IMR-90 (cell line): Measurements from ENCODE around the gene NDUFAB1. TPM values are rescaled to one million over a fixed set of nuclear protein-coding genes. Genes with fewer than 3 reads are reported as not detected.

Source experiments
- ATAC-seq: fragments of 200-7000 bp; cut with Tn5 transposase; 2 replicates; pipeline ENCODE4 v1.9.1; 2020; ENCODE audit warnings: low read depth, mild to moderate bottlenecking, moderate library complexity
- BruUV-seq: library from RNA; stranded (reverse); fragments of 400-500 nt; replicated peaks from 2 replicates; lab custom pipeline; 2021; lab: Mats Ljungman, UMichigan
- CTCF ChIA-PET: fragments of 300-600 bp; formaldehyde crosslinking; extraction: SDS; loops from one replicate; lab custom pipeline; 2021; ENCODE audit warnings: antibody characterized with exemption; lab: Yijun Ruan, JAX
- POLR2A ChIA-PET: fragments of 300-600 bp; sonication (Branson Sonifier 250); formaldehyde crosslinking; loops from one replicate; lab custom pipeline; 2022; ENCODE audit warnings: antibody characterized with exemption; ENCODE audit not compliant: unreplicated experiment; lab: Charles Lee
- DNase-seq: peaks from one replicate; pipeline ENCODE4 v3.0.0; 2013
- H2AFZ ChIP-seq: replicated peaks from 2 replicates; pipeline ENCODE3; 2013; ENCODE audit warnings: low read length, mild to moderate bottlenecking; ENCODE audit not compliant: poor library complexity
- H2AK5ac ChIP-seq: 2 replicates; pipeline ENCODE4 v1.6.1; 2013; ENCODE audit warnings: low read depth, low read length, inconsistent platforms
- H2AK9ac ChIP-seq: replicated peaks from 2 replicates; pipeline ENCODE3; 2013; ENCODE audit warnings: mild to moderate bottlenecking, low read depth, low read length, moderate library complexity; ENCODE audit not compliant: poor library complexity
- H2BK120ac ChIP-seq: 2 replicates; pipeline ENCODE4 v1.6.1; 2013; ENCODE audit warnings: low read depth, low read length, inconsistent platforms
- H2BK15ac ChIP-seq: 3 replicates; pipeline ENCODE4 v1.6.1; 2013; ENCODE audit warnings: low read depth, low read length, inconsistent platforms
- H2BK20ac ChIP-seq: 2 replicates; pipeline ENCODE4 v1.6.1; 2013; ENCODE audit warnings: low read depth, mild to moderate bottlenecking, inconsistent platforms, low read length, moderate library complexity
- H2BK5ac ChIP-seq: 2 replicates; pipeline ENCODE4 v1.6.1; 2013; ENCODE audit warnings: mild to moderate bottlenecking, low read depth, low read length, inconsistent platforms; ENCODE audit not compliant: poor library complexity, severe bottlenecking
- H3K14ac ChIP-seq: replicated peaks from 2 replicates; pipeline ENCODE4 v1.6.1; 2013; ENCODE audit warnings: low read depth, low read length, inconsistent platforms
- H3K18ac ChIP-seq: 2 replicates; pipeline ENCODE4 v1.6.1; 2013; ENCODE audit warnings: low read depth, low read length, control low read depth
- H3K23ac ChIP-seq: 2 replicates; pipeline ENCODE4 v1.6.1; 2013; ENCODE audit warnings: low read depth, low read length, inconsistent platforms
- H3K27ac ChIP-seq: 2 replicates; pipeline ENCODE4 v1.5.1; 2013; ENCODE audit warnings: mild to moderate bottlenecking, control low read depth, low read length; ENCODE audit not compliant: insufficient read depth
- H3K27me3 ChIP-seq: 2 replicates; pipeline ENCODE4 v1.6.1; 2013; ENCODE audit warnings: low read length; ENCODE audit not compliant: control insufficient read depth, insufficient read depth
- H3K36me3 ChIP-seq: 2 replicates; pipeline ENCODE4 v1.6.1; 2013; ENCODE audit warnings: low read length, mixed read lengths; ENCODE audit not compliant: control insufficient read depth, insufficient read depth
- H3K4ac ChIP-seq: 2 replicates; pipeline ENCODE4 v1.6.1; 2013; ENCODE audit warnings: low read depth, low read length, inconsistent platforms
- H3K4me1 ChIP-seq: 2 replicates; pipeline ENCODE4 v1.6.1; 2013; ENCODE audit warnings: low read length, mixed read lengths; ENCODE audit not compliant: control insufficient read depth, insufficient read depth
- H3K4me2 ChIP-seq: 2 replicates; pipeline ENCODE4 v1.6.1; 2013; ENCODE audit warnings: low read depth, mild to moderate bottlenecking, control low read depth, low read length, moderate library complexity
- H3K4me3 ChIP-seq: 2 replicates; pipeline ENCODE4 v1.5.1; 2013; ENCODE audit warnings: low read depth, mild to moderate bottlenecking, control low read depth, low read length, moderate library complexity; ENCODE audit not compliant: insufficient read depth
- H3K56ac ChIP-seq: 2 replicates; pipeline ENCODE4 v1.6.1; 2013; ENCODE audit warnings: low read length, inconsistent platforms; ENCODE audit not compliant: insufficient read depth; ENCODE audit errors: extremely low read depth
- H3K79me1 ChIP-seq, 2 experiments: 2 replicates each; pipeline ENCODE4 v1.6.1; 2013; ENCODE audit warnings: low read length in 2 of 2, inconsistent platforms in 1 of 2, low read depth in 1 of 2
- H3K9ac ChIP-seq: 2 replicates; pipeline ENCODE4 v1.6.1; 2013; ENCODE audit warnings: low read depth, low read length, control low read depth
- H3K9me1 ChIP-seq: 2 replicates; pipeline ENCODE4 v1.6.1; 2013; ENCODE audit warnings: low read length, inconsistent platforms; ENCODE audit not compliant: insufficient read depth
- H3K9me3 ChIP-seq: 2 replicates; pipeline ENCODE4 v1.6.1; 2013; ENCODE audit warnings: low read length; ENCODE audit not compliant: control insufficient read depth, insufficient read depth
- H4K20me1 ChIP-seq: 2 replicates; pipeline ENCODE4 v1.6.1; 2013; ENCODE audit warnings: low read length, inconsistent platforms; ENCODE audit not compliant: insufficient read depth
- H4K5ac ChIP-seq: 2 replicates; pipeline ENCODE4 v1.6.1; 2013; ENCODE audit warnings: mild to moderate bottlenecking, low read depth, low read length, control low read depth
- H4K8ac ChIP-seq, 2 experiments: 2 replicates each; pipeline ENCODE4 v1.6.1; 2013; ENCODE audit warnings: low read depth in 2 of 2, low read length in 2 of 2, control low read depth in 1 of 2, inconsistent platforms in 1 of 2
- H4K91ac ChIP-seq: 2 replicates; pipeline ENCODE4 v1.6.1; 2013; ENCODE audit warnings: low read depth, low read length, inconsistent platforms; ENCODE audit not compliant: insufficient read depth
- BHLHE40 ChIP-seq: fragments of 150-350 bp; IDR thresholded peaks from 2 replicates; pipeline ENCODE4 v1.6.1; 2016; ENCODE audit warnings: mild to moderate bottlenecking, low read depth, low read length
- CEBPB ChIP-seq: IDR thresholded peaks from 2 replicates; pipeline ENCODE4 v1.6.1; 2012; ENCODE audit warnings: low read depth, low read length, improper control_type of control experiment
- CHD1 ChIP-seq: IDR thresholded peaks from 2 replicates; pipeline ENCODE4 v1.6.1; 2012; ENCODE audit warnings: low read depth, low read length, improper control_type of control experiment
- FOS ChIP-seq: fragments of 150-350 bp; IDR thresholded peaks from 2 replicates; pipeline ENCODE4 v1.6.1; 2016; ENCODE audit warnings: low read depth, low read length
- MAFK ChIP-seq: IDR thresholded peaks from 2 replicates; pipeline ENCODE4 v1.6.1; 2012; ENCODE audit warnings: low read depth, low read length, improper control_type of control experiment
- MAZ ChIP-seq: IDR thresholded peaks from 2 replicates; pipeline ENCODE4 v1.6.1; 2012; ENCODE audit warnings: low read depth, mild to moderate bottlenecking, low read length, improper control_type of control experiment, moderate library complexity, borderline replicate concordance
- MXI1 ChIP-seq: IDR thresholded peaks from 2 replicates; pipeline ENCODE4 v1.6.1; 2012; ENCODE audit warnings: low read depth, mild to moderate bottlenecking, low read length, moderate library complexity, borderline replicate concordance
- NFE2L2 ChIP-seq: fragments of 150-350 bp; IDR thresholded peaks from 2 replicates; pipeline ENCODE4 v1.6.1; 2016; ENCODE audit warnings: low read depth, mild to moderate bottlenecking, low read length
- POLR2A ChIP-seq: IDR thresholded peaks from 2 replicates; pipeline ENCODE4 v1.6.1; 2012; ENCODE audit warnings: mild to moderate bottlenecking, low read depth, low read length
- RAD21 ChIP-seq: IDR thresholded peaks from 2 replicates; pipeline ENCODE4 v1.6.1; 2012; ENCODE audit warnings: low read length, improper control_type of control experiment
- RCOR1 ChIP-seq: IDR thresholded peaks from 2 replicates; pipeline ENCODE4 v1.6.1; 2012; ENCODE audit warnings: mild to moderate bottlenecking, low read length, improper control_type of control experiment; ENCODE audit not compliant: insufficient replicate concordance
- RFX5 ChIP-seq: IDR thresholded peaks from 2 replicates; pipeline ENCODE4 v1.8.0; 2012; ENCODE audit warnings: low read depth, mild to moderate bottlenecking, low read length, moderate library complexity
- SMC3 ChIP-seq: fragments of 150-350 bp; IDR thresholded peaks from 2 replicates; pipeline ENCODE4 v1.6.1; 2016; ENCODE audit warnings: low read depth, mild to moderate bottlenecking, antibody characterized with exemption, low read length, moderate library complexity
- WGBS, 2 experiments: methylation state at CpG; one replicate each; pipeline versions ENCODE4 v1.1.5 to v1.1.7; 2013; ENCODE audit warnings: missing lambda C conversion rate in 2 of 2; ENCODE audit not compliant: insufficient read length in 1 of 2; ENCODE audit errors: extremely low coverage in 2 of 2; 5-methylcytosine and 5-hydroxymethylcytosine counted together
- dilution Hi-C: fragments of 300-500 bp; cut with HindIII; formaldehyde crosslinking; loops from one replicate; pipeline ENCODE4 v1.14.3; 2018; ENCODE audit warnings: low sequenced_read_pairs; ENCODE audit not compliant: unreplicated experiment
- in situ Hi-C: fragments of 300-500 bp; cut with MboI; formaldehyde crosslinking; loops from 3 replicates; pipeline ENCODE4 v1.14.3; 2019; ENCODE audit warnings: low sequenced_read_pairs, inconsistent platforms, mixed read lengths
- intact Hi-C: fragments of 100-400 bp; cut with micrococcal nuclease; formaldehyde crosslinking; loops from 2 replicates; pipeline ENCODE4 v1.10.0; 2022
- polyA plus RNA-seq, 3 experiments: library from polyadenylated mRNA; depleted of rRNA; stranded (reverse); fragments of >200 nt; gene quantifications; 2 replicates each; pipeline ENCODE4 v1.2.3, GENCODE V29; 2012; ENCODE audit warnings: low replicate concordance in 1 of 3
- total RNA-seq: library from RNA; depleted of rRNA; stranded (reverse); fragments of >200 nt; gene quantifications from 2 replicates; pipeline ENCODE4 v1.2.3, GENCODE V29; 2012
- TF ChIP-seq, protein P1 (sequence below): fragments of 150-350 bp; IDR thresholded peaks from 2 replicates; pipeline ENCODE4 v1.6.1; 2016; ENCODE audit warnings: low read depth, mild to moderate bottlenecking, low read length, moderate library complexity, borderline replicate concordance
- TF ChIP-seq, protein P2 (sequence below): conservative IDR thresholded peaks from 2 replicates; pipeline ENCODE4 v1.5.1; 2012; ENCODE audit warnings: mild to moderate bottlenecking, low read depth, low read length, improper control_type of control experiment
- TF ChIP-seq, protein P3 (sequence below): fragments of 150-350 bp; IDR thresholded peaks from 2 replicates; pipeline ENCODE4 v1.6.1; 2017; ENCODE audit warnings: mild to moderate bottlenecking, antibody characterized with exemption, low read length, low read depth

NDUFAB1 gene
- total and polyA plus RNA-seq, 2 of the 4 experiments (the other 2 are of a cell fraction) = 117 to 146 TPM

DNA sequence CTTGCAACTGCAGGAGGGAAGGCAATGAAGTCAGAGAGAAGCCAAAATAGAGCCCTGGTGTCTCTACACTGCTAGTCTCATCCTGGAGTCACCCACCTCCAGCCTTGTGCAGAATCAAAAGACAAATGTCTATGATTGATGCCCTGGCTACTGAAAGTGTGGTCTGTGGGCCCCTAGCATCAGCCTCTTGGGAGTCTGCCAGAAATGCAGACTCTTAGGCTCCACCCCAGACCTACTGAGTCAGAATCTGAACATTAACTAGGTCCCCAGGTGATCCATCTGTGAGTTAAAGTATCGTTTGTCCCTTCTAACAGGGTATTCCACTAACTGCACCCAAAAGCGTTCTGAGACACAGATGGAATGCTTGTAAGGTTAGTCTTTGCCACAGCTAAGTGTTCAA is 60.2 kb downstream of the NDUFAB1 start:
- H3K18ac ChIP-seq = no peak overlapping the region
- no peak overlapping the region for H2BK5ac ChIP-seq
- H2BK15ac ChIP-seq = no peak overlapping the region
- no peak overlapping the region for H4K8ac ChIP-seq
- intact Hi-C loops = no loop called here
- CTCF ChIA-PET = no interaction called here
- H3K27ac ChIP-seq = no peak overlapping the region
- no TSS peak for BruUV-seq
- ATAC-seq = peak; percentile 9
- H4K5ac ChIP-seq = no peak overlapping the region
- H3K36me3 ChIP-seq = peaks cover 40% of the 10 kb centered on the region
- in situ Hi-C loops = no loop called here
- POLR2A ChIA-PET = no interaction called here
- H3K9me3 ChIP-seq = no peaks in the 10 kb centered on the region
- no peak overlapping the region for H4K91ac ChIP-seq
- no peak overlapping the region for H2BK20ac ChIP-seq
- no peak overlapping the region for H2AFZ ChIP-seq
- peaks cover 13% of the 10 kb centered on the region for H3K9me1 ChIP-seq
- no peak overlapping the region for H2BK120ac ChIP-seq
- H3K4ac ChIP-seq = no peak overlapping the region
- no peaks in the 10 kb centered on the region; the same call in 1 of the 2 replicates for H4K20me1 ChIP-seq
- H3K4me3 ChIP-seq = no peak overlapping the region
- no peaks in the 10 kb centered on the region for H3K27me3 ChIP-seq
- peaks cover 11 to 34% of the 10 kb centered on the region in 2 experiments; a peak in 3 of 4 replicates for H3K79me1 ChIP-seq
- WGBS, 2 experiments = no CpG with 5 or more reads among the region's 2 CpGs
- no peak overlapping the region for H3K23ac ChIP-seq
- H3K4me1 ChIP-seq = peaks cover 2% of the 10 kb centered on the region; the same call in 1 of the 2 replicates
- peak; percentile 13 for DNase-seq
- dilution Hi-C loops = no loop called here
- H2AK9ac ChIP-seq = no peak overlapping the region
- no peak overlapping the region for H3K14ac ChIP-seq
- H2AK5ac ChIP-seq = no peak overlapping the region
- no peak overlapping the region for H3K9ac ChIP-seq
- TF ChIP-seq POLR2A (no peak), RAD21 (no peak), BHLHE40 (no peak), CEBPB (no peak), RCOR1 (no peak), FOS (no peak), MAFK (no peak), SMC3 (no peak), NFE2L2 (no peak), RFX5 (no peak), MAZ (no peak), MXI1 (no peak), CHD1 (no peak)
- TF ChIP-seq, protein P1, sequence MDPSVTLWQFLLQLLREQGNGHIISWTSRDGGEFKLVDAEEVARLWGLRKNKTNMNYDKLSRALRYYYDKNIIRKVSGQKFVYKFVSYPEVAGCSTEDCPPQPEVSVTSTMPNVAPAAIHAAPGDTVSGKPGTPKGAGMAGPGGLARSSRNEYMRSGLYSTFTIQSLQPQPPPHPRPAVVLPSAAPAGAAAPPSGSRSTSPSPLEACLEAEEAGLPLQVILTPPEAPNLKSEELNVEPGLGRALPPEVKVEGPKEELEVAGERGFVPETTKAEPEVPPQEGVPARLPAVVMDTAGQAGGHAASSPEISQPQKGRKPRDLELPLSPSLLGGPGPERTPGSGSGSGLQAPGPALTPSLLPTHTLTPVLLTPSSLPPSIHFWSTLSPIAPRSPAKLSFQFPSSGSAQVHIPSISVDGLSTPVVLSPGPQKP = no peak
- TF ChIP-seq, protein P2, sequence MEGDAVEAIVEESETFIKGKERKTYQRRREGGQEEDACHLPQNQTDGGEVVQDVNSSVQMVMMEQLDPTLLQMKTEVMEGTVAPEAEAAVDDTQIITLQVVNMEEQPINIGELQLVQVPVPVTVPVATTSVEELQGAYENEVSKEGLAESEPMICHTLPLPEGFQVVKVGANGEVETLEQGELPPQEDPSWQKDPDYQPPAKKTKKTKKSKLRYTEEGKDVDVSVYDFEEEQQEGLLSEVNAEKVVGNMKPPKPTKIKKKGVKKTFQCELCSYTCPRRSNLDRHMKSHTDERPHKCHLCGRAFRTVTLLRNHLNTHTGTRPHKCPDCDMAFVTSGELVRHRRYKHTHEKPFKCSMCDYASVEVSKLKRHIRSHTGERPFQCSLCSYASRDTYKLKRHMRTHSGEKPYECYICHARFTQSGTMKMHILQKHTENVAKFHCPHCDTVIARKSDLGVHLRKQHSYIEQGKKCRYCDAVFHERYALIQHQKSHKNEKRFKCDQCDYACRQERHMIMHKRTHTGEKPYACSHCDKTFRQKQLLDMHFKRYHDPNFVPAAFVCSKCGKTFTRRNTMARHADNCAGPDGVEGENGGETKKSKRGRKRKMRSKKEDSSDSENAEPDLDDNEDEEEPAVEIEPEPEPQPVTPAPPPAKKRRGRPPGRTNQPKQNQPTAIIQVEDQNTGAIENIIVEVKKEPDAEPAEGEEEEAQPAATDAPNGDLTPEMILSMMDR = no peak
- TF ChIP-seq, protein P3, sequence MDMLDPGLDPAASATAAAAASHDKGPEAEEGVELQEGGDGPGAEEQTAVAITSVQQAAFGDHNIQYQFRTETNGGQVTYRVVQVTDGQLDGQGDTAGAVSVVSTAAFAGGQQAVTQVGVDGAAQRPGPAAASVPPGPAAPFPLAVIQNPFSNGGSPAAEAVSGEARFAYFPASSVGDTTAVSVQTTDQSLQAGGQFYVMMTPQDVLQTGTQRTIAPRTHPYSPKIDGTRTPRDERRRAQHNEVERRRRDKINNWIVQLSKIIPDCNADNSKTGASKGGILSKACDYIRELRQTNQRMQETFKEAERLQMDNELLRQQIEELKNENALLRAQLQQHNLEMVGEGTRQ = no peak
- H3K56ac ChIP-seq = no peak overlapping the region
- no peak overlapping the region for H3K4me2 ChIP-seq
